GM18507 (cell line): ENCODE data around the gene NDN.

Experiments used
- DNase-seq: peaks from one replicate; pipeline ENCODE4 v3.0.0; 2011; ENCODE audit warnings: low read depth; ENCODE audit not compliant: insufficient read length; ENCODE audit errors: extremely low spot score
- FAIRE-seq: peaks from 2 replicates; lab custom pipeline; 2011; peaks lifted over from hg19 to GRCh38; lab: Jason Lieb, UNC

NDN gene

DNA sequence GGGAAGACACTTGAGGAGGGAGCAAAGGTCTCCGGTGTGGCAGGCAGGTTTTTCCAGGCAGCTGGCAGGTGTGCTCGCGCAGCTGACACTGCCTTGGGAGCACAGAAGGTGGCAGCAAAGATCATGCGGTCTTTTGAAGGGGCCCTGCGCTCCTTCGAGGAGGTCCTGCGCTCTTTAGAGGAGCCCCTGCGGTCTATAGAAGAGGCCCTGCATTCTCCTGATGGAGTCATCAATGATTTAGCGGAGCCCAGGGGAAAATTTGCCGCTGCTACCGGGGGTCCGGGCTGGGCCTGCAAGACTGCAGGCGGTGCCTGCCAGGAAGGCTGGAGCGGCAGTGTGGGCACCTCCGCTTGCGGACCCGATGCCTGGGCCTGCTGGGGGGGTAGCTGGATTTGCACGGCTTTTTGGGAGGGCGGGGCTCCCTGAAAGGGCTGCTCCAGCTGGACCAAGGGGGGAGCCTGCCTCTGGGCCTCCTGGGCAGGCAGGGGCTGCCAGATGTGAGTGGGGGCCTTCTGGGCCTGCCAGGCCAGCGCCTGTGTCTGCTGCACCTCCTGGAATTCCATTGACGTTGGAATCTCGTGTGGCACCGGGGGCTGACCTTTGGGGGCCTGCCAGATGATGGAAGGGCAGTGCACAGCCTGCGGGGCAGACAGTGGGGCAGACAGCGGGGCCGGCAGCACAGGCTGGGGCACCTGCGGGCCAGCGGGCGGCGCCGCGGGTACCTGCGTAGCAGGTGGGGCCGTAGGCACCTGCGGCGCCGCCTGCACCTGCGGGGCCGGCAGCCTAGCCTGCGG, 41.5 kb downstream of the NDN start:
- FAIRE-seq, result no peak
- no peak for DNase-seq

DNA sequence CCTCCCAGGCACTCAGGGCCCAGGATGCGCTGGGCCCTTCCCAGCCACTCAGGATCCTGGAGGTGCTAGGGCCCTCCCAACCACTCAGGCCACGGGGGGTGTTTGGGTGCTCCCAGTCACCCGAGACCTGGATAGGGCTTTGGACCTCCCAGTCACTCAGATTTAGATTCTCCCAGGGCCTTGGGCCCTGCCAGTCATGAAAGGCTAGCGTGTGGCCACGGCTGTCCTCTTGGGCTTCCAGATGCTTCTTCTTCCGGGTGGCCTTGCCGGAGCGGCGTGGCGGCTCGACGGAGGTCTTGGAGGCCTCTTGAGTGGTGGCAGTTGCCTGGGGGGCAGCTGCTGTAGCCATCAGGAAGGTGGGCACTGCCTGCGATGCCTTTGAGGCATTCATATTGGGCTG, 42.3 kb downstream of the NDN start:
- DNase-seq, result no peak
- FAIRE-seq, result no peak

DNA sequence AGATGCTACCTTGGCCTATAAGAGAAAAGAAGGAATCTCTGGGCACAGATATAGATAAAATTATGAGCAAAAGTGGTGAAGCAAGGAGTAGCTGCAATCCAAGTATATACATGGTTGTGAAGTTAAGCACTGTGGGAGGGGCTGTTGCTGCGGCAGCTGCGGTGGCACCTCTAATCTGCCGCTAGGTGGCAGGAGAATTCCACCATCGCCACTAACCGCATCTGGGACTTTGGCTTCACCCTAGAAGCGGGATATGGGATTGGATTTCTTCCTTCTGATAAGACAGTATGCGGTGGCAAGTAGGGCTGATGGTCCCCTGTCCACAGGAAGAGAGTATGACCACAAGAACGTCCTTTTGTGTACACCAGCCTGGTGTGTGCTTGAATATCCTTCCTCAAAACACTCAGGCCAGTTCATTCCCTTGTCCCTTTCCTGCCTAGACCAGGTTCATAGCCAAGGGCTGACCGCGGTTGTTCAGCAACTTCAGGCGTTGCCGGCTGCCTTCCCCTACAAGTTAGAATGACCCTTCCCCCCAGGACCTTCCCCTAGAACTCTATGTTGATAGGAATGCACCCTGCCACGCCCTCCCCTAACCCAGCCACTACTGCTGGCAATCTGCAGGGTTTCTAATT, 44.6 kb downstream of the NDN start:
- FAIRE-seq (no peak), DNase-seq (no peak)
